SK-N-SH (cell line): ENCODE results near the gene ZNF442. TPM values are rescaled to one million over a fixed set of nuclear protein-coding genes. Genes with fewer than 3 reads are reported as not detected.

Experiments
- CTCF ChIA-PET: fragments of 300-600, 350-600 bp; formaldehyde crosslinking; extraction: SDS; loops from one replicate; lab custom pipeline; 2021; lab: Yijun Ruan, JAX
- POLR2A ChIA-PET: fragments of 350-600 bp; sonication (Branson Sonifier 250); formaldehyde crosslinking; extraction: SDS; loops from one replicate; lab custom pipeline; 2020; ENCODE audit warnings: antibody characterized with exemption, inconsistent platforms; lab: Yijun Ruan, JAX
- DNase-seq: peaks from one replicate; pipeline ENCODE4 v3.0.0; 2012
- H2AFZ ChIP-seq: fragments of 200-600 bp; sonication (generic); 2 replicates; pipeline ENCODE4 v1.8.1; 2016; ENCODE audit warnings: antibody characterized with exemption, mild to moderate bottlenecking, low read depth
- H3F3A ChIP-seq: fragments of 200-600 bp; sonication (generic); replicated peaks from 2 replicates; pipeline ENCODE3; 2016; ENCODE audit warnings: antibody characterized with exemption, mild to moderate bottlenecking; ENCODE audit not compliant: insufficient read depth
- H3K27ac ChIP-seq, 2 experiments: fragments of 200-500 bp in 1 of 2; fragments of 200-600 bp in 1 of 2; sonication (Bioruptor generic) in 1 of 2; sonication (generic), shearing (Covaris generic) in 1 of 2; 2 replicates each; pipeline versions ENCODE4 v1.5.1 to v1.6.1; 2014 to 2016; ENCODE audit warnings: low read depth in 2 of 2, inconsistent platforms in 1 of 2, low read length in 1 of 2, mild to moderate bottlenecking in 1 of 2, mixed read lengths in 1 of 2
- H3K27me3 ChIP-seq: fragments of 200-600 bp; sonication (generic), shearing (Covaris generic); 2 replicates; pipeline ENCODE4 v1.6.1; 2016; ENCODE audit warnings: mixed run types; ENCODE audit not compliant: insufficient read depth
- H3K36me3 ChIP-seq, 2 experiments: fragments of 200-500 bp in 1 of 2; fragments of 200-600 bp in 1 of 2; sonication (Bioruptor generic) in 1 of 2; sonication (generic) in 1 of 2; replicated peaks in 1 of 2; 2 replicates each; pipeline versions ENCODE3 to v1.5.1; 2014 to 2016; ENCODE audit warnings: low read length in 1 of 2, mild to moderate bottlenecking in 1 of 2; ENCODE audit not compliant: insufficient read depth in 2 of 2, control insufficient read depth in 1 of 2
- H3K4me1 ChIP-seq, 2 experiments: fragments of 200-500 bp in 1 of 2; fragments of 200-600 bp in 1 of 2; sonication (Bioruptor generic) in 1 of 2; sonication (generic), shearing (Covaris generic) in 1 of 2; 2 replicates each; pipeline versions ENCODE4 v1.5.1 to v1.6.1; 2014 to 2016; ENCODE audit warnings: low read depth in 1 of 2, low read length in 1 of 2, mixed run types in 1 of 2; ENCODE audit not compliant: insufficient read depth in 2 of 2, control insufficient read depth in 1 of 2
- H3K4me2 ChIP-seq: fragments of 200-600 bp; sonication (generic), shearing (Covaris generic); 2 replicates; pipeline ENCODE4 v1.6.1; 2017; ENCODE audit warnings: mixed run types
- H3K4me3 ChIP-seq, 2 experiments: fragments of 200-500 bp in 1 of 2; fragments of 200-600 bp in 1 of 2; sonication (Bioruptor generic) in 1 of 2; sonication (generic), shearing (Covaris generic) in 1 of 2; 2 replicates each; pipeline versions ENCODE4 v1.5.1 to v1.8.1; 2014 to 2016; ENCODE audit warnings: low read depth in 2 of 2, inconsistent platforms in 1 of 2, low read length in 1 of 2, mild to moderate bottlenecking in 1 of 2, mixed read lengths in 1 of 2, moderate library complexity in 1 of 2
- H3K79me2 ChIP-seq: fragments of 200-600 bp; sonication (generic); 2 replicates; pipeline ENCODE4 v1.8.1; 2017; ENCODE audit warnings: mild to moderate bottlenecking; ENCODE audit not compliant: insufficient read depth
- H3K9ac ChIP-seq: fragments of 200-600 bp; sonication (generic); 2 replicates; pipeline ENCODE4 v1.6.1; 2017; ENCODE audit warnings: mixed run types
- H3K9me2 ChIP-seq: fragments of 200-600 bp; sonication (generic); 2 replicates; pipeline ENCODE4 v1.6.1; 2017; ENCODE audit warnings: mixed run types
- H3K9me3 ChIP-seq: fragments of 200-600 bp; sonication (generic); 2 replicates; pipeline ENCODE4 v1.6.1; 2017; ENCODE audit warnings: mixed run types, mild to moderate bottlenecking, moderate library complexity
- H4K20me1 ChIP-seq: fragments of 200-600 bp; sonication (generic); 2 replicates; pipeline ENCODE4 v1.6.1; 2017; ENCODE audit warnings: mild to moderate bottlenecking, mixed run types; ENCODE audit not compliant: insufficient read depth
- ELF1 ChIP-seq: IDR thresholded peaks from 2 replicates; pipeline ENCODE4 v1.4.0; 2012
- FOSL2 ChIP-seq: IDR thresholded peaks from 2 replicates; pipeline ENCODE4 v1.4.0; 2012; ENCODE audit warnings: low read depth, mild to moderate bottlenecking, moderate library complexity, borderline replicate concordance
- FOXJ3 ChIP-seq: sonication (generic); formaldehyde crosslinking; IDR thresholded peaks from 2 replicates; pipeline ENCODE4 v1.5.1; 2020; ENCODE audit warnings: mild to moderate bottlenecking, missing genetic modification reagents
- GABPA ChIP-seq: IDR thresholded peaks from 2 replicates; pipeline ENCODE4 v1.4.0; 2012; ENCODE audit warnings: low read depth, mild to moderate bottlenecking
- GATA2 ChIP-seq: sonication (generic); formaldehyde crosslinking; IDR thresholded peaks from 2 replicates; pipeline ENCODE4 v1.5.0; 2020; ENCODE audit warnings: mild to moderate bottlenecking, missing genetic modification reagents
- MEF2A ChIP-seq: IDR thresholded peaks from 2 replicates; pipeline ENCODE4 v1.4.0; 2012; ENCODE audit warnings: low read depth, borderline replicate concordance
- MXI1 ChIP-seq: IDR thresholded peaks from 2 replicates; pipeline ENCODE4 v1.6.1; 2012; ENCODE audit warnings: mild to moderate bottlenecking, low read depth, low read length, improper control_type of control experiment
- NFIC ChIP-seq: IDR thresholded peaks from 2 replicates; pipeline ENCODE4 v1.4.0; 2012; ENCODE audit warnings: borderline replicate concordance
- NRF1 ChIP-seq: IDR thresholded peaks from 2 replicates; pipeline ENCODE4 v1.6.1; 2012; ENCODE audit warnings: low read depth, mild to moderate bottlenecking, low read length
- POLR2AphosphoS5 ChIP-seq: IDR thresholded peaks from 2 replicates; pipeline ENCODE4 v1.6.1; 2012; ENCODE audit warnings: low read depth, low read length
- RAD21 ChIP-seq: IDR thresholded peaks from 2 replicates; pipeline ENCODE4 v1.6.1; 2012; ENCODE audit warnings: mild to moderate bottlenecking, low read length
- SIN3A ChIP-seq: IDR thresholded peaks from 2 replicates; pipeline ENCODE4 v1.6.1; 2012; ENCODE audit warnings: low read depth, mild to moderate bottlenecking, low read length, moderate library complexity, borderline replicate concordance
- SMC3 ChIP-seq: IDR thresholded peaks from 2 replicates; pipeline ENCODE4 v1.6.1; 2012; ENCODE audit warnings: low read depth, low read length, improper control_type of control experiment
- TAF1 ChIP-seq: IDR thresholded peaks from 2 replicates; pipeline ENCODE4 v1.6.1; 2012; ENCODE audit warnings: low read depth, mild to moderate bottlenecking, low read length, moderate library complexity, borderline replicate concordance
- TCF12 ChIP-seq: IDR thresholded peaks from 2 replicates; pipeline ENCODE4 v1.4.0; 2012
- TEAD4 ChIP-seq: IDR thresholded peaks from 2 replicates; pipeline ENCODE4 v1.4.0; 2012; ENCODE audit warnings: mild to moderate bottlenecking, borderline replicate concordance; ENCODE audit not compliant: insufficient read depth
- YY1 ChIP-seq: IDR thresholded peaks from 2 replicates; pipeline ENCODE4 v1.4.0; 2012; ENCODE audit warnings: low read depth, mild to moderate bottlenecking
- WGBS: methylation state at CpG from one replicate; pipeline ENCODE4 v1.1.6; 2017; ENCODE audit warnings: low lambda C conversion rate; 5-methylcytosine and 5-hydroxymethylcytosine counted together
- polyA plus RNA-seq, 3 experiments: library from polyadenylated mRNA; depleted of rRNA; stranded (reverse); fragments of >200 nt; gene quantifications; 2 replicates each; pipeline ENCODE4 v1.2.3, GENCODE V29; 2012
- TF ChIP-seq, protein P1 (sequence below): IDR thresholded peaks from 2 replicates; pipeline ENCODE4; 2012
- TF ChIP-seq, protein P2 (sequence below): IDR thresholded peaks from 2 replicates; pipeline ENCODE4 v1.6.1; 2012; ENCODE audit warnings: mild to moderate bottlenecking, low read depth, low read length, moderate library complexity
- TF ChIP-seq, protein P3 (sequence below): fragments of 200-600 bp; sonication (generic); IDR thresholded peaks from 2 replicates; pipeline ENCODE4 v1.6.1; 2017; ENCODE audit warnings: antibody characterized with exemption, mild to moderate bottlenecking, moderate library complexity
- TF ChIP-seq, protein P4 (sequence below): fragments of 150-350 bp; IDR thresholded peaks from 2 replicates; pipeline ENCODE4 v1.6.1; 2016; ENCODE audit warnings: mild to moderate bottlenecking, low read depth, low read length
- TF ChIP-seq, protein P5 (sequence below): IDR thresholded peaks from 2 replicates; pipeline ENCODE4 v1.4.0; 2012; ENCODE audit warnings: low read depth

ZNF442 gene
- polyA plus RNA-seq (2012; rRNA removed) = 0.43 and 0.70 TPM in 2 replicates
- 0.50 and 0.62 TPM in 2 replicates for polyA plus RNA-seq (2012; cell fraction: cytosol; rRNA removed)
- polyA plus RNA-seq (2012; cell fraction: nucleus; rRNA removed) = 0.58 and 0.68 TPM in 2 replicates

- Histone ChIP-seq H3K4me1 (no peaks in the 10 kb centered on the region; a peak in 1 of 4 replicates), H3K4me3 (peak within 1 kb of the TSS; percentile 78 to 83), H3K9ac (peak within 1 kb of the TSS; percentile 81), H3K79me2 (no peaks in the 10 kb centered on the region), H3K9me3 (no peaks in the 10 kb centered on the region), H2AFZ (peak within 1 kb of the TSS; percentile 86), H3F3A (peaks cover 4% of the 10 kb centered on the region), H3K9me2 (no peaks in the 10 kb centered on the region), H3K27me3 (no peaks in the 10 kb centered on the region), H3K36me3 (peaks cover 0 to 3% of the 10 kb centered on the region in 2 experiments), H4K20me1 (no peaks in the 10 kb centered on the region), H3K27ac (peak within 1 kb of the TSS; percentile 54 to 66), H3K4me2 (peak within 1 kb of the TSS; percentile 76)
- WGBS = 7% methylated on average over 21 of the region's 51 CpGs
- CTCF ChIA-PET = interaction anchor here (0.5 to 1.4 kb wide), 5 partner anchors 32 to 556 kb away, joined by 3 to 7 read pairs (median 3); partner anchors contain the start of genes ZNF44, ZNF563 and ZNF799
- DNase-seq = peak; percentile 96
- POLR2A ChIA-PET = interaction anchor here (0.5 to 1.9 kb wide), 10 partner anchors 32 to 306 kb away, joined by 3 to 15 read pairs (median 5); partner anchors contain the start of genes ZNF20, ZNF44, ZNF443 and ZNF563
- TF ChIP-seq POLR2AphosphoS5 (peak; percentile 81), SIN3A (peak; percentile 46; the same call in 1 of the 2 replicates), RAD21 (peak; percentile 56), TCF12 (no peak), MEF2A (no peak), NRF1 (no peak), ELF1 (peak; percentile 68), SMC3 (peak; percentile 48), TAF1 (peak; percentile 84), FOXJ3 (CRISPR knock-in tag) (no peak), TEAD4 (no peak), GATA2 (peak; percentile 41; the same call in 1 of the 2 replicates), FOSL2 (no peak), NFIC (no peak), MXI1 (peak; percentile 86; the same call in 1 of the 2 replicates), GABPA (peak; percentile 66), YY1 (no peak)
- TF ChIP-seq, protein P1, sequence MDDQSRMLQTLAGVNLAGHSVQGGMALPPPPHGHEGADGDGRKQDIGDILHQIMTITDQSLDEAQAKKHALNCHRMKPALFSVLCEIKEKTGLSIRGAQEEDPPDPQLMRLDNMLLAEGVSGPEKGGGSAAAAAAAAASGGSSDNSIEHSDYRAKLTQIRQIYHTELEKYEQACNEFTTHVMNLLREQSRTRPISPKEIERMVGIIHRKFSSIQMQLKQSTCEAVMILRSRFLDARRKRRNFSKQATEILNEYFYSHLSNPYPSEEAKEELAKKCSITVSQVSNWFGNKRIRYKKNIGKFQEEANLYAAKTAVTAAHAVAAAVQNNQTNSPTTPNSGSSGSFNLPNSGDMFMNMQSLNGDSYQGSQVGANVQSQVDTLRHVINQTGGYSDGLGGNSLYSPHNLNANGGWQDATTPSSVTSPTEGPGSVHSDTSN = peak; percentile 98
- TF ChIP-seq, protein P2, sequence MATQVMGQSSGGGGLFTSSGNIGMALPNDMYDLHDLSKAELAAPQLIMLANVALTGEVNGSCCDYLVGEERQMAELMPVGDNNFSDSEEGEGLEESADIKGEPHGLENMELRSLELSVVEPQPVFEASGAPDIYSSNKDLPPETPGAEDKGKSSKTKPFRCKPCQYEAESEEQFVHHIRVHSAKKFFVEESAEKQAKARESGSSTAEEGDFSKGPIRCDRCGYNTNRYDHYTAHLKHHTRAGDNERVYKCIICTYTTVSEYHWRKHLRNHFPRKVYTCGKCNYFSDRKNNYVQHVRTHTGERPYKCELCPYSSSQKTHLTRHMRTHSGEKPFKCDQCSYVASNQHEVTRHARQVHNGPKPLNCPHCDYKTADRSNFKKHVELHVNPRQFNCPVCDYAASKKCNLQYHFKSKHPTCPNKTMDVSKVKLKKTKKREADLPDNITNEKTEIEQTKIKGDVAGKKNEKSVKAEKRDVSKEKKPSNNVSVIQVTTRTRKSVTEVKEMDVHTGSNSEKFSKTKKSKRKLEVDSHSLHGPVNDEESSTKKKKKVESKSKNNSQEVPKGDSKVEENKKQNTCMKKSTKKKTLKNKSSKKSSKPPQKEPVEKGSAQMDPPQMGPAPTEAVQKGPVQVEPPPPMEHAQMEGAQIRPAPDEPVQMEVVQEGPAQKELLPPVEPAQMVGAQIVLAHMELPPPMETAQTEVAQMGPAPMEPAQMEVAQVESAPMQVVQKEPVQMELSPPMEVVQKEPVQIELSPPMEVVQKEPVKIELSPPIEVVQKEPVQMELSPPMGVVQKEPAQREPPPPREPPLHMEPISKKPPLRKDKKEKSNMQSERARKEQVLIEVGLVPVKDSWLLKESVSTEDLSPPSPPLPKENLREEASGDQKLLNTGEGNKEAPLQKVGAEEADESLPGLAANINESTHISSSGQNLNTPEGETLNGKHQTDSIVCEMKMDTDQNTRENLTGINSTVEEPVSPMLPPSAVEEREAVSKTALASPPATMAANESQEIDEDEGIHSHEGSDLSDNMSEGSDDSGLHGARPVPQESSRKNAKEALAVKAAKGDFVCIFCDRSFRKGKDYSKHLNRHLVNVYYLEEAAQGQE = 0 out of 2 replicates have a peak, but pooled peaks have one; percentile 16
- TF ChIP-seq, protein P3, sequence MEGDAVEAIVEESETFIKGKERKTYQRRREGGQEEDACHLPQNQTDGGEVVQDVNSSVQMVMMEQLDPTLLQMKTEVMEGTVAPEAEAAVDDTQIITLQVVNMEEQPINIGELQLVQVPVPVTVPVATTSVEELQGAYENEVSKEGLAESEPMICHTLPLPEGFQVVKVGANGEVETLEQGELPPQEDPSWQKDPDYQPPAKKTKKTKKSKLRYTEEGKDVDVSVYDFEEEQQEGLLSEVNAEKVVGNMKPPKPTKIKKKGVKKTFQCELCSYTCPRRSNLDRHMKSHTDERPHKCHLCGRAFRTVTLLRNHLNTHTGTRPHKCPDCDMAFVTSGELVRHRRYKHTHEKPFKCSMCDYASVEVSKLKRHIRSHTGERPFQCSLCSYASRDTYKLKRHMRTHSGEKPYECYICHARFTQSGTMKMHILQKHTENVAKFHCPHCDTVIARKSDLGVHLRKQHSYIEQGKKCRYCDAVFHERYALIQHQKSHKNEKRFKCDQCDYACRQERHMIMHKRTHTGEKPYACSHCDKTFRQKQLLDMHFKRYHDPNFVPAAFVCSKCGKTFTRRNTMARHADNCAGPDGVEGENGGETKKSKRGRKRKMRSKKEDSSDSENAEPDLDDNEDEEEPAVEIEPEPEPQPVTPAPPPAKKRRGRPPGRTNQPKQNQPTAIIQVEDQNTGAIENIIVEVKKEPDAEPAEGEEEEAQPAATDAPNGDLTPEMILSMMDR = peak; percentile 61
- TF ChIP-seq, protein P4, sequence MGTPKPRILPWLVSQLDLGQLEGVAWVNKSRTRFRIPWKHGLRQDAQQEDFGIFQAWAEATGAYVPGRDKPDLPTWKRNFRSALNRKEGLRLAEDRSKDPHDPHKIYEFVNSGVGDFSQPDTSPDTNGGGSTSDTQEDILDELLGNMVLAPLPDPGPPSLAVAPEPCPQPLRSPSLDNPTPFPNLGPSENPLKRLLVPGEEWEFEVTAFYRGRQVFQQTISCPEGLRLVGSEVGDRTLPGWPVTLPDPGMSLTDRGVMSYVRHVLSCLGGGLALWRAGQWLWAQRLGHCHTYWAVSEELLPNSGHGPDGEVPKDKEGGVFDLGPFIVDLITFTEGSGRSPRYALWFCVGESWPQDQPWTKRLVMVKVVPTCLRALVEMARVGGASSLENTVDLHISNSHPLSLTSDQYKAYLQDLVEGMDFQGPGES = peak; percentile 51
- TF ChIP-seq, protein P5, sequence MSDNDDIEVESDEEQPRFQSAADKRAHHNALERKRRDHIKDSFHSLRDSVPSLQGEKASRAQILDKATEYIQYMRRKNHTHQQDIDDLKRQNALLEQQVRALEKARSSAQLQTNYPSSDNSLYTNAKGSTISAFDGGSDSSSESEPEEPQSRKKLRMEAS = no peak; the same call in 1 of the 2 replicates
These were observed at the start of gene ZNF442 for GRCh38 chr19:12365236-12366162. Gene ZNF442, minus strand, starts transcription at chr19:12365683. Its CDS starts 2,052 bp downstream, at chr19:12363631.
